H1 (cell line): ENCODE measurements around the gene TNIK.

Experiments used
- CEBPB ChIP-seq: IDR thresholded peaks from 2 replicates; pipeline ENCODE4 v1.6.1; 2012; ENCODE audit warnings: low read depth, low read length
- CTCF ChIP-seq, 3 experiments: IDR thresholded peaks; 1 replicate in 2 of 3; 2 replicates in 1 of 3; pipeline versions ENCODE4 v1.5.1 to v1.6.1; 2011; ENCODE audit warnings: low read length in 3 of 3, mild to moderate bottlenecking in 3 of 3, inconsistent platforms in 2 of 3, low read depth in 1 of 3, moderate library complexity in 1 of 3; ENCODE audit not compliant: insufficient read depth in 1 of 3; ENCODE audit errors: control extremely low read depth in 1 of 3
- EGR1 ChIP-seq: IDR thresholded peaks from 2 replicates; pipeline ENCODE4 v1.6.1; 2011; ENCODE audit warnings: low read depth, low read length, borderline replicate concordance
- EP300 ChIP-seq, 2 experiments: IDR thresholded peaks; 1 replicate in 1 of 2; 2 replicates in 1 of 2; pipeline ENCODE4 v1.6.1; 2011 to 2012; ENCODE audit warnings: low read depth in 2 of 2, low read length in 2 of 2, mild to moderate bottlenecking in 2 of 2, borderline replicate concordance in 1 of 2, inconsistent platforms in 1 of 2, moderate library complexity in 1 of 2
- EZH2 ChIP-seq: fragments of 200-600 bp; sonication (generic); IDR thresholded peaks from 2 replicates; pipeline ENCODE4 v1.7.1; 2012; ENCODE audit warnings: low read depth, mild to moderate bottlenecking, moderate library complexity, low read length, inconsistent platforms; ENCODE audit not compliant: severe bottlenecking
- JUN ChIP-seq: IDR thresholded peaks from 2 replicates; pipeline ENCODE4 v1.6.1; 2011; ENCODE audit warnings: low read depth, mild to moderate bottlenecking, improper control_type of control experiment, low read length
- POLR2AphosphoS5 ChIP-seq: IDR thresholded peaks from 2 replicates; pipeline ENCODE4 v1.6.1; 2011; ENCODE audit warnings: low read depth, low read length
- RFX5 ChIP-seq: IDR thresholded peaks from 2 replicates; pipeline ENCODE4 v1.6.1; 2011; ENCODE audit warnings: low read depth, low read length, improper control_type of control experiment, borderline replicate concordance
- SP1 ChIP-seq: IDR thresholded peaks from 2 replicates; pipeline ENCODE4 v1.6.1; 2011; ENCODE audit warnings: low read depth, low read length
- TCF12 ChIP-seq: IDR thresholded peaks from 2 replicates; pipeline ENCODE4 v1.6.1; 2011; ENCODE audit warnings: low read depth, mild to moderate bottlenecking, low read length
- ZNF274 ChIP-seq: IDR thresholded peaks from 2 replicates; pipeline ENCODE4 v1.7.0; 2012; ENCODE audit warnings: low read length, borderline replicate concordance; ENCODE audit errors: extremely low read depth
- TF ChIP-seq, protein P1 (sequence below): IDR thresholded peaks from 2 replicates; pipeline ENCODE4 v1.6.1; 2011; ENCODE audit warnings: low read length, improper control_type of control experiment

- TF ChIP-seq EP300 (IDR thresholded peaks at IDR 0.05; ENCODE audit: borderline replicate concordance in 1 of 2, low read depth in 2 of 2, low read length in 2 of 2) (no peak), CTCF (IDR thresholded peaks at IDR 0.05; ENCODE audit: control extremely low read depth in 1 of 3, insufficient read depth in 1 of 3, low read depth in 1 of 3, low read length in 3 of 3) (no peak), TCF12 (no peak), JUN (no peak), POLR2AphosphoS5 (no peak), RFX5 (no peak), EZH2 (no peak), EGR1 (no peak), SP1 (no peak), ZNF274 (no peak), CEBPB (no peak)
- TF ChIP-seq, protein P1, sequence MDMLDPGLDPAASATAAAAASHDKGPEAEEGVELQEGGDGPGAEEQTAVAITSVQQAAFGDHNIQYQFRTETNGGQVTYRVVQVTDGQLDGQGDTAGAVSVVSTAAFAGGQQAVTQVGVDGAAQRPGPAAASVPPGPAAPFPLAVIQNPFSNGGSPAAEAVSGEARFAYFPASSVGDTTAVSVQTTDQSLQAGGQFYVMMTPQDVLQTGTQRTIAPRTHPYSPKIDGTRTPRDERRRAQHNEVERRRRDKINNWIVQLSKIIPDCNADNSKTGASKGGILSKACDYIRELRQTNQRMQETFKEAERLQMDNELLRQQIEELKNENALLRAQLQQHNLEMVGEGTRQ = no peak
Observed at GRCh38 chr3:171159024-171159821, 301.0 kb downstream of the TNIK start.
